Right lobe of liver (tissue), 6 donors: Measurements from ENCODE around the gene COL23A1. TPM values are rescaled to one million over a fixed set of nuclear protein-coding genes. Genes with fewer than 3 reads are reported as not detected.

Experiments used
- ATAC-seq, 4 donors: fragments of 200-7000 bp; cut with Tn5 transposase; one replicate each; pipeline ENCODE4 v1.9.1; 2020; ENCODE audit warnings: mild to moderate bottlenecking in 4 of 4, moderate library complexity in 4 of 4
- DNase-seq, 3 donors: peaks; one replicate each; pipeline ENCODE4 v3.0.0-alpha.2; 2020
- H3K27ac ChIP-seq, 3 donors: fragments of 200-600 bp; one replicate each; pipeline ENCODE4 v1.8.0; 2022
- H3K27me3 ChIP-seq, 2 donors: fragments of 200-600 bp; one replicate each; pipeline ENCODE4 v1.8.0; 2022
- H3K36me3 ChIP-seq, 4 donors: fragments of 200-600 bp; sonication (generic) in 1 of 4; one replicate each; pipeline versions ENCODE4 v1.5.1 to v1.8.0; 2017 to 2022; ENCODE audit warnings: control low read depth in 1 of 4
- H3K4me1 ChIP-seq, 4 donors: fragments of 200-600 bp; sonication (generic) in 1 of 4; one replicate each; pipeline versions ENCODE4 v1.5.1 to v1.8.0; 2017 to 2022; ENCODE audit warnings: control low read depth in 1 of 4
- H3K4me3 ChIP-seq, 3 donors: fragments of 200-600 bp; one replicate each; pipeline ENCODE4 v1.8.0; 2022
- H3K9me3 ChIP-seq, 4 donors: fragments of 200-600 bp; sonication (generic) in 1 of 4; one replicate each; pipeline versions ENCODE4 v1.5.1 to v1.8.0; 2017 to 2022; ENCODE audit warnings: control low read depth in 1 of 4
- CTCF ChIP-seq, 4 donors: fragments of 200-600 bp in 3 of 4; fragments of 450-650 bp in 1 of 4; IDR thresholded peaks; one replicate each; pipeline versions ENCODE4 v1.5.1 to v1.8.0; 2016 to 2022; ENCODE audit warnings: antibody characterized with exemption in 4 of 4, mild to moderate bottlenecking in 2 of 4
- POLR2A ChIP-seq: fragments of 450-650 bp; IDR thresholded peaks from one replicate; pipeline ENCODE4 v1.6.1; 2017; ENCODE audit warnings: antibody characterized with exemption, mild to moderate bottlenecking
- WGBS: methylation state at CpG from one replicate; pipeline ENCODE4 v1.1.6; 2018; ENCODE audit warnings: low coverage, low lambda C conversion rate; ENCODE audit not compliant: insufficient coverage; ENCODE audit errors: missing lambda C conversion rate; 5-methylcytosine and 5-hydroxymethylcytosine counted together
- intact Hi-C, 2 donors: fragments of 100-400 bp; cut with DNase I; formaldehyde crosslinking; loops; one replicate each; pipeline versions ENCODE4 v1.11.2 to v1.14.1; 2022
- total RNA-seq, 6 experiments: library from RNA; depleted of rRNA in 2 of 6; stranded (reverse); fragments of >200 nt in 2 of 6; fragmentation: NEBNext Ultra II Directional in 3 of 6; extraction: Animal tissue kit (Norgen Biotek cat#: 25700) in 3 of 6; gene quantifications; one replicate each; pipeline versions ENCODE4 v1.1.0 to v1.2.4, GENCODE V29; 2016 to 2023
- donor health status: DM: no; HTN: yes; CAD: no.
- donor health status: DM: no; HTN: no; CAD: no.
- donor health status: DM: no; HTN: no; CAD: no.
- donor health status: DM: no; HTN: yes; CAD: no.
- donor health status: DM: no; HTN: yes; CAD: no.

COL23A1 gene
- total RNA-seq, 6 experiments from 2014 or later: 0.25 to 1.2 (median 0.50) TPM

- TF ChIP-seq CTCF (IDR thresholded peaks at IDR 0.05): no peak
- Histone ChIP-seq H3K36me3 (no peaks in the 10 kb centered on the region), H3K9me3 (no peaks in the 10 kb centered on the region), H3K27me3 (no peaks in the 10 kb centered on the region), H3K4me3 (no peak overlapping the region), H3K27ac (no peak overlapping the region), H3K4me1 (no peaks in the 10 kb centered on the region)
- DNase-seq (peak in 1 of 3 donors; percentile 27), ATAC-seq (peak in 1 of 4 donors; percentile 13)
- intact Hi-C loops: loop anchor here in 1 of 2 donors (10.0 kb wide), 1 partner anchor 45 kb away; no protein-coding TSS in a partner anchor
- 93% methylated on average over 7 of the region's 8 CpGs for WGBS
Measured at GRCh38 chr5:178349625-178350353, 240.4 kb downstream of the COL23A1 start.

DNA sequence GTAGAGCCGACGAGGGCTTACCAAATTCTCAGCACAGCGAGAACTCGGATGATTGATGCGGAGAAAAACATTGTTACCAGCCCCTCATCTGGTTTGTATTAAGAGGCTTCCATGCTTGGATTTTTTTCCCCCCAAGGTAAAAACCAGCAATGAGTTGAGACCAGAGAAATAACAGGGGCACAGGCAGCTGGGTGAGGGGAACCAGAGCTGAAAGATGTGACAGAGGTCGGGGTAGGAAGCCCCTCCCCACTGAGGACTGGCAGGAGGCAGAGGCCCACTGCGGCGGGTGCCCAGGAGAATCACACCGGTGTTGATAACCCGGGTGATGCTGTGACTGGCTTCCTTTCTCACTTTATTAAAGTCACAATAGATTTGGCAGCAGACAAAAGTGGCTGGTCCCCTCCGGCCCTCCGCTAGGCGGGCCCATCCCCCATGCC, 241.1 kb downstream of the COL23A1 start:
- intact Hi-C loops: loop anchor here in 1 of 2 donors (10.0 kb wide), 1 partner anchor 46 kb away; no protein-coding TSS in a partner anchor
- ATAC-seq (no peak), DNase-seq (peak in 1 of 3 donors; percentile 8)
- no peaks in the 10 kb centered on the region for H3K27me3 ChIP-seq
- no peaks in the 10 kb centered on the region for H3K9me3 ChIP-seq
- no peak overlapping the region for H3K4me3 ChIP-seq
- H3K4me1 ChIP-seq: no peaks in the 10 kb centered on the region
- WGBS: 100% methylated on average over 1 of the region's 13 CpGs
- no peak overlapping the region for H3K27ac ChIP-seq
- TF ChIP-seq CTCF (IDR thresholded peaks at IDR 0.05) (no peak), POLR2A (no peak)
- H3K36me3 ChIP-seq: no peaks in the 10 kb centered on the region

DNA sequence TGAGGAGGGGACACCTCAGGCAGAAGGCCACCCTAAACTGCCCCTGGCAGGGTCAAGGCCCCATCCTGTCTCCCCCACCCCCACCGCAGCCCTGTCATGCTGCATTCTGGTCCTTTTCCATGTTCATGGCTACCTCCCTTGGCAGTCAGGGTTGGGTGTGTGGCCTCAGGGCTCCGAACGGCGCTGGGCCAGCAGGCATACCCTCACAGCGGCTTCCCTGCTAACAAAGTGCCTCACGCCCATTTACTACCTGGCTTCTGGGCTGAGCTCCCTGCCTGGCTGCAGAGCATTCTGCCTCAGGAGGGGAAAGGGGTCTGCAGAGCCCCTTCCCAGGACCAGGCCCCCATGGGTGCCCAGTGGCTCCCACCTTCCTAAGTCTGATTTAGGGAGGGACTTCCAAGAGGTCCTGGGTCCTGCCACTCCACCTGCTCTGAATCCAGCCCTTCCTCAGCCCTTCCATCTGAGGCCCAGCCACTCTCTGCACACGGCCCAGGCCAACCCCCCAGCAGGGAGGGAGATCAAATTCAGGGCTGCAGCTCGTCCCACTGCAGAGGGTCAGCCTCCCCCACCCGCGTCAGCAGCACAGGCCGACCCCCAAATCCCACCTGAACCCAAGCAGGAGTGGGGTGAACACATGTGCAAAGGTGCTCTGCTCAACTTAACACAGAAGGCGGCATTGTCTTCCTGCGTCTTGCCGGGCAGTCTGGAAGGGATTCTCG, 241.7 kb downstream of the COL23A1 start:
- Histone ChIP-seq H3K36me3 (no peaks in the 10 kb centered on the region), H3K27ac (no peak overlapping the region), H3K27me3 (no peaks in the 10 kb centered on the region), H3K9me3 (no peaks in the 10 kb centered on the region), H3K4me1 (no peaks in the 10 kb centered on the region), H3K4me3 (no peak overlapping the region)
- intact Hi-C loops: loop anchor here in 1 of 2 donors (10.0 kb wide), 1 partner anchor 46 kb away; no protein-coding TSS in a partner anchor
- TF ChIP-seq CTCF (IDR thresholded peaks at IDR 0.05) (no peak), POLR2A (no peak)
- ATAC-seq (peak in 1 of 4 donors; percentile 30), DNase-seq (peak in 1 of 3 donors; percentile 35)
- WGBS: 75% methylated on average over 6 of the region's 15 CpGs

GRCh38 chr5:178347956-178348355, 242.2 kb downstream of the COL23A1 start:
- Histone ChIP-seq H3K27ac (no peak overlapping the region), H3K4me3 (no peak overlapping the region), H3K36me3 (no peaks in the 10 kb centered on the region), H3K9me3 (no peaks in the 10 kb centered on the region), H3K4me1 (no peaks in the 10 kb centered on the region), H3K27me3 (no peaks in the 10 kb centered on the region)
- intact Hi-C loops: loop anchor here in 1 of 2 donors (10.0 kb wide), 1 partner anchor 47 kb away; no protein-coding TSS in a partner anchor
- WGBS: 90% methylated on average over 8 of the region's 11 CpGs
- DNase-seq: peak in 1 of 3 donors; percentile 41
- no peak for ATAC-seq
- TF ChIP-seq POLR2A: no peak
